GM12878 (cell line): ENCODE data around the gene RANGRF. TPM values are rescaled to one million over a fixed set of nuclear protein-coding genes. Genes with fewer than 3 reads are reported as not detected.

ENCODE experiments used
- BCL11A ChIP-seq: IDR thresholded peaks from 2 replicates; pipeline ENCODE4 v1.6.1; 2011; ENCODE audit warnings: low read depth, low read length
- CBX5 ChIP-seq: sonication (generic); IDR thresholded peaks from 2 replicates; pipeline ENCODE4 v1.6.1; 2016; ENCODE audit warnings: low read depth, moderate library complexity, mild to moderate bottlenecking, inconsistent platforms
- CHD4 ChIP-seq: fragments of 200-600 bp; sonication (generic); IDR thresholded peaks from 2 replicates; pipeline ENCODE4 v1.6.1; 2016; ENCODE audit warnings: mild to moderate bottlenecking
- ELK1 ChIP-seq: IDR thresholded peaks from 2 replicates; pipeline ENCODE4 v1.6.1; 2012; ENCODE audit warnings: low read depth, low read length, improper control_type of control experiment
- ESRRA ChIP-seq: IDR thresholded peaks from 2 replicates; pipeline ENCODE4 v1.6.1; 2012; ENCODE audit warnings: mild to moderate bottlenecking, low read length, improper control_type of control experiment
- EZH2 ChIP-seq: IDR thresholded peaks from 2 replicates; pipeline ENCODE4 v1.6.1; 2012; ENCODE audit warnings: low read depth, mild to moderate bottlenecking, control low read depth, inconsistent platforms, low read length, borderline replicate concordance; ENCODE audit not compliant: control insufficient read depth
- MTA3 ChIP-seq: IDR thresholded peaks from 2 replicates; pipeline ENCODE4 v1.6.1; 2012; ENCODE audit warnings: low read length, inconsistent platforms, borderline replicate concordance
- PAX5 ChIP-seq: IDR thresholded peaks from 2 replicates; pipeline ENCODE4 v1.6.1; 2011; ENCODE audit warnings: low read depth, low read length, borderline replicate concordance
- PML ChIP-seq: IDR thresholded peaks from 2 replicates; pipeline ENCODE4 v1.6.1; 2012; ENCODE audit warnings: low read length, inconsistent platforms
- POLR2A ChIP-seq: IDR thresholded peaks from 2 replicates; pipeline ENCODE4 v1.6.1; 2011; ENCODE audit warnings: low read depth, mild to moderate bottlenecking, low read length
- POLR2AphosphoS5 ChIP-seq: IDR thresholded peaks from 2 replicates; pipeline ENCODE4 v1.6.1; 2011; ENCODE audit warnings: mild to moderate bottlenecking, low read length, inconsistent platforms
- RUNX3 ChIP-seq: IDR thresholded peaks from 2 replicates; pipeline ENCODE4 v1.6.1; 2012; ENCODE audit warnings: low read length, inconsistent platforms
- SUPT20H ChIP-seq: IDR thresholded peaks from 2 replicates; pipeline ENCODE4 v1.6.1; 2011; ENCODE audit warnings: low read depth, mild to moderate bottlenecking, low read length, moderate library complexity, borderline replicate concordance; ENCODE audit not compliant: control insufficient read depth
- TARDBP ChIP-seq: IDR thresholded peaks from 2 replicates; pipeline ENCODE4 v1.6.1; 2016; ENCODE audit warnings: borderline replicate concordance
- YY1 ChIP-seq: IDR thresholded peaks from 2 replicates; pipeline ENCODE4 v1.6.1; 2011; ENCODE audit warnings: low read depth, mild to moderate bottlenecking, low read length
- polyA plus RNA-seq, 11 experiments: library from polyadenylated mRNA; depleted of rRNA in 4 of 11; unstranded in 6 of 11; stranded (reverse) in 5 of 11; fragments of >200 nt; fragmentation: Nextera tagmentation in 4 of 11; fragmentation: Illumina TruSeq in 1 of 11; extraction: Ambion mirVana in 4 of 11; extraction: Trizol in 1 of 11; gene quantifications; 1 replicate in 1 of 11; 2 replicates in 10 of 11; pipeline versions ENCODE4 v1.2.1 to v1.2.3, GENCODE V29; 2011 to 2016; ENCODE audit warnings: inconsistent platforms in 2 of 11, missing spikeins in 2 of 11, low read depth in 1 of 11
- total RNA-seq, 4 experiments: library from RNA; depleted of rRNA in 3 of 4; stranded (reverse); fragments of >200 nt in 3 of 4; fragmentation: Illumina TruSeq in 1 of 4; extraction: Trizol in 1 of 4; gene quantifications; 2 replicates each; pipeline versions ENCODE4 v1.2.1 to v1.2.3, GENCODE V29; 2013 to 2021
- TF ChIP-seq, protein P1 (sequence below): fragments of 450-650 bp; formaldehyde crosslinking; IDR thresholded peaks from 2 replicates; pipeline ENCODE4 v1.4.0; 2020; ENCODE audit warnings: mild to moderate bottlenecking, moderate library complexity
- TF ChIP-seq, protein P2 (sequence below): fragments of 450-650 bp; IDR thresholded peaks from 2 replicates; pipeline ENCODE4 v1.6.1; 2017; ENCODE audit warnings: mild to moderate bottlenecking, moderate library complexity
- TF ChIP-seq, protein P3 (sequence below): fragments of 450-650 bp; IDR thresholded peaks from 2 replicates; pipeline ENCODE4 v1.6.1; 2016; ENCODE audit warnings: mild to moderate bottlenecking
- TF ChIP-seq, protein P4 (sequence below): fragments of 450-650 bp; IDR thresholded peaks from 2 replicates; pipeline ENCODE4 v1.6.1; 2017; ENCODE audit warnings: borderline replicate concordance

RANGRF gene
- total and polyA plus RNA-seq, 10 of the 15 experiments (the other 5 are each of a cell fraction or from before 2014, with no cell fraction given) = 30.1 to 181 (median 61.4) TPM

DNA sequence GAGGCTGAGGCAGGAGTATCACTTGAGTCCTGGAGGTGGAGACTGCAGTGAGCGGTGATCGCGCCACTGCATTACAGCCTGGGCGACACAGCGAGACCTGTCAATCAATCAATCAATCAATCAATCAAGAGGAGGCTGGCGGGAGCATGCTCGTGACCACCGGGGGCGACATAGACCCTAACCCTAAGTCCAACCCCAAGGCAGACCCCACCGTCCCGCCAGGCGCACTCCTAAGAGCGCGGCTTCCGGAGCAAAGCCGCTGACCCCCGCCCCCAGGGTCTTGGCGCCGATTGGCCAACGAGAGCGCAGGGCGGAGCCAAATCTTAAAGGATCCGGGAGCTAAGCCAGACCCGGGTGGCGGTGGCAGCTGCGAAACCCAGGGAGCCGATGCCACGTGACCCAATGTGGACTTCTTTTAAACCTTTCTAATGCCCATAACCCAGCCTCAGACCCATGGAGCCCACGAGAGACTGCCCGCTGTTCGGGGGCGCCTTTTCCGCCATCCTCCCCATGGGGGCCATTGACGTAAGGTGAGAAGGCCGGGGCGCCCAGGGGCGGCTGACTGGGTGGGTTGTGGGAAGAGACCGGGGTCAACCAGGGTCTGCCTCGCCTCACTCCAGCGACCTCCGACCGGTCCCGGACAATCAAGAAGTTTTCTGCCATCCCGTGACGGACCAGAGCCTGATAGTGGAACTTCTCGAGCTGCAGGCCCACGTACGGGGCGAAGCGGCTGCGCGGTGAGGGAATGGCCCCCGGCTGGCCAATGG is at the start of gene RANGRF (continued):
- TF ChIP-seq, protein P1, sequence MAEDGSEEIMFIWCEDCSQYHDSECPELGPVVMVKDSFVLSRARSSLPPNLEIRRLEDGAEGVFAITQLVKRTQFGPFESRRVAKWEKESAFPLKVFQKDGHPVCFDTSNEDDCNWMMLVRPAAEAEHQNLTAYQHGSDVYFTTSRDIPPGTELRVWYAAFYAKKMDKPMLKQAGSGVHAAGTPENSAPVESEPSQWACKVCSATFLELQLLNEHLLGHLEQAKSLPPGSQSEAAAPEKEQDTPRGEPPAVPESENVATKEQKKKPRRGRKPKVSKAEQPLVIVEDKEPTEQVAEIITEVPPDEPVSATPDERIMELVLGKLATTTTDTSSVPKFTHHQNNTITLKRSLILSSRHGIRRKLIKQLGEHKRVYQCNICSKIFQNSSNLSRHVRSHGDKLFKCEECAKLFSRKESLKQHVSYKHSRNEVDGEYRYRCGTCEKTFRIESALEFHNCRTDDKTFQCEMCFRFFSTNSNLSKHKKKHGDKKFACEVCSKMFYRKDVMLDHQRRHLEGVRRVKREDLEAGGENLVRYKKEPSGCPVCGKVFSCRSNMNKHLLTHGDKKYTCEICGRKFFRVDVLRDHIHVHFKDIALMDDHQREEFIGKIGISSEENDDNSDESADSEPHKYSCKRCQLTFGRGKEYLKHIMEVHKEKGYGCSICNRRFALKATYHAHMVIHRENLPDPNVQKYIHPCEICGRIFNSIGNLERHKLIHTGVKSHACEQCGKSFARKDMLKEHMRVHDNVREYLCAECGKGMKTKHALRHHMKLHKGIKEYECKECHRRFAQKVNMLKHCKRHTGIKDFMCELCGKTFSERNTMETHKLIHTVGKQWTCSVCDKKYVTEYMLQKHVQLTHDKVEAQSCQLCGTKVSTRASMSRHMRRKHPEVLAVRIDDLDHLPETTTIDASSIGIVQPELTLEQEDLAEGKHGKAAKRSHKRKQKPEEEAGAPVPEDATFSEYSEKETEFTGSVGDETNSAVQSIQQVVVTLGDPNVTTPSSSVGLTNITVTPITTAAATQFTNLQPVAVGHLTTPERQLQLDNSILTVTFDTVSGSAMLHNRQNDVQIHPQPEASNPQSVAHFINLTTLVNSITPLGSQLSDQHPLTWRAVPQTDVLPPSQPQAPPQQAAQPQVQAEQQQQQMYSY (CRISPR knock-in tag) = no peak
- TF ChIP-seq YY1 (peak; percentile 81), PML (no peak; the same call in 1 of the 2 replicates), POLR2AphosphoS5 (peak; percentile 67), ELK1 (no peak), EZH2 (no peak), RUNX3 (peak; percentile 36; the same call in 1 of the 2 replicates), PAX5 (no peak), MTA3 (no peak), TARDBP (no peak), SUPT20H (no peak), ESRRA (0 out of 2 replicates have a peak, but pooled peaks have one; percentile 20), BCL11A (0 out of 2 replicates have a peak, but pooled peaks have one; percentile 6), POLR2A (peak; percentile 70), CHD4 (no peak), CBX5 (no peak)
- TF ChIP-seq, protein P2, sequence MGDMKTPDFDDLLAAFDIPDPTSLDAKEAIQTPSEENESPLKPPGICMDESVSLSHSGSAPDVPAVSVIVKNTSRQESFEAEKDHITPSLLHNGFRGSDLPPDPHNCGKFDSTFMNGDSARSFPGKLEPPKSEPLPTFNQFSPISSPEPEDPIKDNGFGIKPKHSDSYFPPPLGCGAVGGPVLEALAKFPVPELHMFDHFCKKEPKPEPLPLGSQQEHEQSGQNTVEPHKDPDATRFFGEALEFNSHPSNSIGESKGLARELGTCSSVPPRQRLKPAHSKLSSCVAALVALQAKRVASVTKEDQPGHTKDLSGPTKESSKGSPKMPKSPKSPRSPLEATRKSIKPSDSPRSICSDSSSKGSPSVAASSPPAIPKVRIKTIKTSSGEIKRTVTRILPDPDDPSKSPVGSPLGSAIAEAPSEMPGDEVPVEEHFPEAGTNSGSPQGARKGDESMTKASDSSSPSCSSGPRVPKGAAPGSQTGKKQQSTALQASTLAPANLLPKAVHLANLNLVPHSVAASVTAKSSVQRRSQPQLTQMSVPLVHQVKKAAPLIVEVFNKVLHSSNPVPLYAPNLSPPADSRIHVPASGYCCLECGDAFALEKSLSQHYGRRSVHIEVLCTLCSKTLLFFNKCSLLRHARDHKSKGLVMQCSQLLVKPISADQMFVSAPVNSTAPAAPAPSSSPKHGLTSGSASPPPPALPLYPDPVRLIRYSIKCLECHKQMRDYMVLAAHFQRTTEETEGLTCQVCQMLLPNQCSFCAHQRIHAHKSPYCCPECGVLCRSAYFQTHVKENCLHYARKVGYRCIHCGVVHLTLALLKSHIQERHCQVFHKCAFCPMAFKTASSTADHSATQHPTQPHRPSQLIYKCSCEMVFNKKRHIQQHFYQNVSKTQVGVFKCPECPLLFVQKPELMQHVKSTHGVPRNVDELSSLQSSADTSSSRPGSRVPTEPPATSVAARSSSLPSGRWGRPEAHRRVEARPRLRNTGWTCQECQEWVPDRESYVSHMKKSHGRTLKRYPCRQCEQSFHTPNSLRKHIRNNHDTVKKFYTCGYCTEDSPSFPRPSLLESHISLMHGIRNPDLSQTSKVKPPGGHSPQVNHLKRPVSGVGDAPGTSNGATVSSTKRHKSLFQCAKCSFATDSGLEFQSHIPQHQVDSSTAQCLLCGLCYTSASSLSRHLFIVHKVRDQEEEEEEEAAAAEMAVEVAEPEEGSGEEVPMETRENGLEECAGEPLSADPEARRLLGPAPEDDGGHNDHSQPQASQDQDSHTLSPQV = no peak
- TF ChIP-seq, protein P3, sequence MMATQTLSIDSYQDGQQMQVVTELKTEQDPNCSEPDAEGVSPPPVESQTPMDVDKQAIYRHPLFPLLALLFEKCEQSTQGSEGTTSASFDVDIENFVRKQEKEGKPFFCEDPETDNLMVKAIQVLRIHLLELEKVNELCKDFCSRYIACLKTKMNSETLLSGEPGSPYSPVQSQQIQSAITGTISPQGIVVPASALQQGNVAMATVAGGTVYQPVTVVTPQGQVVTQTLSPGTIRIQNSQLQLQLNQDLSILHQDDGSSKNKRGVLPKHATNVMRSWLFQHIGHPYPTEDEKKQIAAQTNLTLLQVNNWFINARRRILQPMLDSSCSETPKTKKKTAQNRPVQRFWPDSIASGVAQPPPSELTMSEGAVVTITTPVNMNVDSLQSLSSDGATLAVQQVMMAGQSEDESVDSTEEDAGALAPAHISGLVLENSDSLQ = peak; percentile 97
- TF ChIP-seq, protein P4, sequence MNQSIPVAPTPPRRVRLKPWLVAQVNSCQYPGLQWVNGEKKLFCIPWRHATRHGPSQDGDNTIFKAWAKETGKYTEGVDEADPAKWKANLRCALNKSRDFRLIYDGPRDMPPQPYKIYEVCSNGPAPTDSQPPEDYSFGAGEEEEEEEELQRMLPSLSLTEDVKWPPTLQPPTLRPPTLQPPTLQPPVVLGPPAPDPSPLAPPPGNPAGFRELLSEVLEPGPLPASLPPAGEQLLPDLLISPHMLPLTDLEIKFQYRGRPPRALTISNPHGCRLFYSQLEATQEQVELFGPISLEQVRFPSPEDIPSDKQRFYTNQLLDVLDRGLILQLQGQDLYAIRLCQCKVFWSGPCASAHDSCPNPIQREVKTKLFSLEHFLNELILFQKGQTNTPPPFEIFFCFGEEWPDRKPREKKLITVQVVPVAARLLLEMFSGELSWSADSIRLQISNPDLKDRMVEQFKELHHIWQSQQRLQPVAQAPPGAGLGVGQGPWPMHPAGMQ = no peak
